ENCODE measurements around the gene PPARD.
A peak's percentile ranks its signal among the peaks of the same experiment; 100 is the strongest.
"Not testable (repeated sequence)": the region's sequence is repeated elsewhere in the genome, so short reads cannot be mapped to it uniquely, and the experiment has no call there.

Gene PPARD
- long read RNA-seq, donor 1, partial matches to known transcripts: 0 of 4 reads
- long read RNA-seq, donor 1, other reads (novel, unspliced or antisense): 0 of 4 reads
- long read RNA-seq, donor 2, partial matches to known transcripts: 0 of 2 reads
- long read RNA-seq, donor 2, other reads (novel, unspliced or antisense): 0 of 2 reads
- long read RNA-seq, donor 3, partial matches to known transcripts: 5 of 8 reads
- long read RNA-seq, donor 3, other reads (novel, unspliced or antisense): 0 of 8 reads
- long read RNA-seq, donor 4, partial matches to known transcripts: 7 of 12 reads
- long read RNA-seq, donor 4, other reads (novel, unspliced or antisense): 0 of 12 reads
- long read RNA-seq, donor 5, partial matches to known transcripts: 0 of 4 reads
- long read RNA-seq, donor 5, other reads (novel, unspliced or antisense): 0 of 4 reads
- long read RNA-seq, donor 6, transcript PPARD-203 (8 exons, 3,747 nt): major isoform, 5 of 5 reads
- long read RNA-seq, donor 6, partial matches to known transcripts: 0 of 5 reads
- long read RNA-seq, donor 6, other reads (novel, unspliced or antisense): 0 of 5 reads
- long read RNA-seq, donor 7, partial matches to known transcripts: 10 of 14 reads
- long read RNA-seq, donor 7, other reads (novel, unspliced or antisense): 0 of 14 reads
- long read RNA-seq, donor 8, transcript PPARD-203 (8 exons, 3,747 nt): major isoform, 5 of 33 reads
- long read RNA-seq, donor 8, partial matches to known transcripts: 27 of 33 reads
- long read RNA-seq, donor 8, other reads (novel, unspliced or antisense): 0 of 33 reads

- DNase-seq: peak; percentile 93
Measured at GRCh38 chr6:35342258-35343091, at the start of gene PPARD. PPARD (plus strand) TSS chr6:35342558; CDS start chr6:35411088, 68,530 bp downstream.

GRCh38 chr6:35293681-35294080 lies 48.7 kb upstream of the PPARD start:
- no peak for DNase-seq

DNA sequence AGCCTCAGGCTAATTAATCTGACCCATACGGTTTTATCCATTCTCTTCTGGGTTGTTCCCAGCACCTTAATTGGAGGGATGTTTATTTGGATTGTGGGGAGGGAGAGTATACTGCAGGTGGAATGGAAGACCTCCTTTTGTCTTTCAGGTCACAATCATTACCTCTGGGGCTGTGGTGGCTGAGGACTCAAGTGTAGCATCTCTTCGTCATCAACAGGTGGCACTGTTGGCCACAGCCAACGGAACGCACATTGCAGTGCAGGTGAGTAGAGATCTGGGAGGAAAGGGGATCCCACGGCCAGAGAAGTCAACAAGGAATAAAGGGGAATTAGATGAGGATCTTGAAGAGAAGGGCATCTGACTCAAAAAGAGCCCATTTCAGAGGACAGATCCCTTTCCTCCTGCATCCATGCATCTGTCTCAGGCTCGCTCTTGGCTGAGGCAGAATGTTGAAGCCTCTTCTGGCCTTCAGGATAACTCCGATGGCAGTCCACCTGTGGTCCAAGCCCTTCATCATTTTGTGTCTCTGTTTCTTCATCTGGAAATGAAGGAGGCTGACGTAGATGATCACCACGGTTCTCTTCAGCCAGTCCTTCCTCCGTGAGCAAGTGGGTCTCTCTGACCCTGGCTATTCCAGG lies 47.9 kb upstream of the PPARD start:
- no peak for DNase-seq

GRCh38 chr6:35295036-35295435 lies 47.3 kb upstream of the PPARD start:
- DNase-seq: no peak

GRCh38 chr6:35295521-35296315 lies 46.6 kb upstream of the PPARD start:
- no peak for DNase-seq

DNA sequence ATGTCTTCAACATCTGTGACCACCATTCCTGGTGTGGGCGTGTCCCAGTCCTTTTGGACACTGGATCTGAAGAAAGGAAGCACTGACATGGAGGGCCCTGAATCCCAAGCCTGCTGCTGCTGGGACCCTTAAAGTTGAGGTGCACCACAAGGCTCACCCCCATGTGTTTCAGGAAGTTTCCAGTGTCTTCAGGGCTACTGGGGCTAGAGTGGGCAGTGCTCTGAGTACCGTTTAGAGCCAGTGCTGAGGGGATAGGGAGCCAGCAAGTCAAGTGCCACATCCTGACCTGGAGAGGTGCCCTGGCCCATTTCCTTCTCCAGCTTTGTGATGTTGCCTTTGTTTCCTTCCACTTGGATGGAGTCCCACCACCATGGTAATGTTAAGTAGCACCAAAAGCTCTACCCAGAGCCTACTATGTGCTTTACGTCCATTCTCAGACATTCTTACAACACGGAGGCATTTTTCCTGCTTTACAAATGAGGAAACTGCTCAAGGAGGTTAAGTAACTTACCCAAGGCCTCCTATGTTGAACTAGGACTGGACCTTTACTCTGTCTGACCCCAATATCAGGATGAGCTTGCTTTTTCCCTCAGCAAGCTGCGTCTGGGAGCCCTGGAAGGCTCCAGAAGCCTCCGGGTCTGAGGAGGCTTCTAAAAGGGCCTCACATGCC lies 45.3 kb upstream of the PPARD start:
- no peak for DNase-seq

- DNase-seq: peak; percentile 66
Measured at GRCh38 chr6:35297601-35298481, 44.5 kb upstream of the PPARD start, which contains the start of gene DEF6. DEF6 (plus strand) TSS chr6:35297818; CDS start chr6:35297857, 39 bp downstream.

GRCh38 chr6:35298625-35299140 lies 43.7 kb upstream of the PPARD start:
- DNase-seq: no peak

DNA sequence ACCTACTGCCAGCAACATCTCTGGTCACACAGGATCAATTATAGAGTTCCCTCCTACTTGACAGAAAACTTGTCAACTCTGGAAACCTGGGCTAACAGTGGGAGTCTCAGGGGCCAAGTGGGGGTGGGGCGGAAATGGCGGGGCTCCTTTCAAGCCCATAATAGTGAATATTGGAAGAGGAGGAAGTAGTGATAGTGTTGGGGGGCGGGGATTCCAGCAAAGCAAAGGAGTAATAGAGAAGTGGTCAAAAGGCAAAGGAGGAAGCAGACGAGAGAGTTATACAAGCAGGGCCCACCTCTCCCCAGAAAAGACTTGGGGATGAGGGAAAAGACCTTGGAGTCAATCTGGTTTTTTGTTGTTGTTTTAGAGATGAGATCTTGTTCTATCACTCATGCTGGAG lies 42.7 kb upstream of the PPARD start:
- DNase-seq: no peak

GRCh38 chr6:35300848-35301247 lies 41.5 kb upstream of the PPARD start:
- no peak for DNase-seq

GRCh38 chr6:35302604-35303241 lies 39.6 kb upstream of the PPARD start:
- no peak for DNase-seq

- no peak for DNase-seq
Measured at GRCh38 chr6:35304299-35304698, 38.1 kb upstream of the PPARD start.

- DNase-seq: no peak
Measured at GRCh38 chr6:35305117-35305516, 37.2 kb upstream of the PPARD start.

DNA sequence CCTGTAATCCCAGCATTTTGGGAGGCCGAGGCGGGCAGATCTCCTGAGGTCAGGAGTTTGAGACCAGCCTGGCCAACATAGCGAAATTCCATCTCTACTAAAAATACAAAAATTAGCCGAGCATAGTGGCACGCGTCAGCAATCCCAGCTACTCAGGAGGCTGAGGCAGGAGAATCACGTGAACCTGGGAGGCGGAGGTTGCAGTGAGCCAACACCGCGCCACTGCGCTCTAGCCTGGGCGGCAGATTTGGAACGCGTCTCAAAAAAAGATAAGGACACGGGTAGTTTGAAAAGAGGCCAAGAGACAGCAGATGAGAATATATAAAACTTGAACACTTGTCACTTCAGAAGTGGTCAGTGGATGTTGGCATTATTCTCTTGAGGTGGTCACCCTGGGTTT lies 35.2 kb upstream of the PPARD start:
- DNase-seq: not testable (repeated sequence)

- not testable (repeated sequence) for DNase-seq
Measured at GRCh38 chr6:35308543-35308942, 33.8 kb upstream of the PPARD start.

DNA sequence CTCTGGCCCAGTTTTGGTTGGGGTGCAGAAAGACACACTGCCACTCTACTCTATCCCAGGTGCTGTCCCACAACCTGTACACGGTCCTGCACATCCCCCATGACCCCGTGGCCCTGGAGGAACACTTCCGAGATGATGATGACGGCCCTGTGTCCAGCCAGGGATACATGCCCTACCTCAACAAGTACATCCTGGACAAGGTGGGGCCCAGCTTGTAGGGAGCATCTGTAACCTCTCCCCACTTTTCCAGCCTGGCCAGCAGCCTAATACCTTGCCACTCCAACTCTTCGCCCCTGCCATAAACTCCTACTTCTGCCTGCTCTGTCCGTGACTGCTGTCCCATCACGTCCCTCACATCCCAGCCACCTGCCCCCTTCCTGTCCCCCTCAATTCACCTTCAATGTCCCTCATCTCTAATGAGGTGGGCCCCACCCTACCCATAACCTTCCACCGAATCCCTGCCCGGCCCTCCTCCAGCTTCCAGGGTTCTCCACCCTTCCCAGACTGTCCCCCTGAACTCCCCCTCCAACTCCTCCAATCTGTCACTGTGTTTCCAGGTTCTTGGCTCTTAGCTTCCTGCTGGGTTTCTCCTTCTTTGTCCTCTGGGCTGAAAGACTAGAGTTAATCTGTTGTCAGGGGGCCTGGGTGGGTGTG lies 32.6 kb upstream of the PPARD start:
- DNase-seq: no peak

- no peak for DNase-seq
Measured at GRCh38 chr6:35310265-35310831, 32.0 kb upstream of the PPARD start.
